SJCRH30 (cell line): ENCODE data around the gene MVK. TPM values are rescaled to one million over a fixed set of nuclear protein-coding genes. Genes with fewer than 3 reads are reported as not detected.

Experiments
- DNase-seq, 2 experiments: peaks; one replicate each; pipeline ENCODE4 v3.0.0-alpha.2; 2015 to 2020
- H3K27ac ChIP-seq: fragments of 250-450 bp; sonication (Bioruptor Pico); 2 replicates; pipeline ENCODE4 v1.5.1; 2020; ENCODE audit warnings: mild to moderate bottlenecking, moderate library complexity
- H3K27me3 ChIP-seq: fragments of 250-450 bp; sonication (Bioruptor Pico); 2 replicates; pipeline ENCODE4 v1.5.1; 2020; ENCODE audit warnings: mild to moderate bottlenecking, moderate library complexity
- H3K36me3 ChIP-seq: fragments of 250-450 bp; sonication (Bioruptor Pico); 2 replicates; pipeline ENCODE4 v1.5.1; 2020; ENCODE audit warnings: mild to moderate bottlenecking, moderate library complexity
- H3K4me1 ChIP-seq: fragments of 250-450 bp; sonication (Bioruptor Pico); 2 replicates; pipeline ENCODE4 v1.5.1; 2020; ENCODE audit warnings: mild to moderate bottlenecking, moderate library complexity
- H3K4me3 ChIP-seq: fragments of 250-450 bp; sonication (Bioruptor Pico); 2 replicates; pipeline ENCODE4 v1.5.1; 2020; ENCODE audit warnings: mild to moderate bottlenecking, moderate library complexity
- H3K9me3 ChIP-seq: fragments of 250-450 bp; sonication (Bioruptor Pico); replicated peaks from 2 replicates; pipeline ENCODE4 v1.5.1; 2020; ENCODE audit warnings: mild to moderate bottlenecking, moderate library complexity
- total RNA-seq: library from RNA; depleted of rRNA; stranded (reverse); fragments of >200 nt; shearing (Covaris generic); gene quantifications from 2 replicates; pipeline ENCODE4 v1.2.3, GENCODE V29; 2014

The MVK gene
- total RNA-seq, 1 experiment from 2014 or later: 18.7 TPM

GRCh38 chr12:109539508-109539907, 34.1 kb upstream of the MVK start:
- H3K27ac ChIP-seq: no peak overlapping the region

GRCh38 chr12:109540526-109541412, 32.8 kb upstream of the MVK start:
- Histone ChIP-seq H3K4me1 (peaks cover 32% of the 10 kb centered on the region), H3K4me3 (no peak overlapping the region), H3K27ac (peak overlapping the region; percentile 91; the same call in 1 of the 2 replicates), H3K36me3 (no peaks in the 10 kb centered on the region), H3K9me3 (no peaks in the 10 kb centered on the region), H3K27me3 (no peaks in the 10 kb centered on the region)
- no peak for DNase-seq

More at GRCh38 chr12:109539508-109539907, 34.1 kb upstream of the MVK start:
- DNase-seq: no peak
- Histone ChIP-seq H3K4me3 (no peak overlapping the region), H3K9me3 (no peaks in the 10 kb centered on the region), H3K36me3 (no peaks in the 10 kb centered on the region), H3K27me3 (no peaks in the 10 kb centered on the region), H3K4me1 (peaks cover 25% of the 10 kb centered on the region)

GRCh38 chr12:109541413-109541726, 32.2 kb upstream of the MVK start:
- DNase-seq: no peak
- no peaks in the 10 kb centered on the region for H3K36me3 ChIP-seq
- H3K4me1 ChIP-seq: peaks cover 32% of the 10 kb centered on the region
- H3K27ac ChIP-seq: peak overlapping the region; percentile 91
- no peaks in the 10 kb centered on the region for H3K9me3 ChIP-seq
- H3K4me3 ChIP-seq: no peak overlapping the region
- H3K27me3 ChIP-seq: no peaks in the 10 kb centered on the region

- no peak for DNase-seq
- no peaks in the 10 kb centered on the region for H3K9me3 ChIP-seq
- H3K27me3 ChIP-seq: no peaks in the 10 kb centered on the region
- peak overlapping the region; percentile 91 for H3K27ac ChIP-seq
- H3K4me3 ChIP-seq: no peak overlapping the region
- peaks cover 32% of the 10 kb centered on the region for H3K4me1 ChIP-seq
- no peaks in the 10 kb centered on the region for H3K36me3 ChIP-seq
These were observed 31.6 kb upstream of the MVK start for GRCh38 chr12:109542014-109542413.

GRCh38 chr12:109542876-109543275, 30.7 kb upstream of the MVK start:
- Histone ChIP-seq H3K4me3 (no peak overlapping the region), H3K36me3 (no peaks in the 10 kb centered on the region), H3K4me1 (peaks cover 32% of the 10 kb centered on the region), H3K27me3 (no peaks in the 10 kb centered on the region), H3K9me3 (no peaks in the 10 kb centered on the region), H3K27ac (peak overlapping the region; percentile 91)
- peak; percentile 59 to 63 for DNase-seq

GRCh38 chr12:109544955-109545531, 28.6 kb upstream of the MVK start:
- H3K27ac ChIP-seq: no peak overlapping the region
- no peaks in the 10 kb centered on the region for H3K9me3 ChIP-seq
- H3K4me3 ChIP-seq: no peak overlapping the region
- H3K36me3 ChIP-seq: no peaks in the 10 kb centered on the region
- peaks cover 32% of the 10 kb centered on the region for H3K4me1 ChIP-seq
- no peak for DNase-seq
- no peaks in the 10 kb centered on the region for H3K27me3 ChIP-seq

- H3K27ac ChIP-seq: no peak overlapping the region
- peaks cover 32% of the 10 kb centered on the region for H3K4me1 ChIP-seq
- H3K4me3 ChIP-seq: no peak overlapping the region
- H3K36me3 ChIP-seq: no peaks in the 10 kb centered on the region
- no peaks in the 10 kb centered on the region for H3K27me3 ChIP-seq
- DNase-seq: no peak
- no peaks in the 10 kb centered on the region for H3K9me3 ChIP-seq
These were observed 27.8 kb upstream of the MVK start for GRCh38 chr12:109545826-109546225.

- Histone ChIP-seq H3K27me3 (no peaks in the 10 kb centered on the region), H3K4me1 (peaks cover 21% of the 10 kb centered on the region), H3K9me3 (no peaks in the 10 kb centered on the region), H3K36me3 (no peaks in the 10 kb centered on the region), H3K27ac (no peak overlapping the region), H3K4me3 (no peak overlapping the region)
- no peak for DNase-seq
These were observed 26.3 kb upstream of the MVK start for GRCh38 chr12:109547286-109547685.

- Histone ChIP-seq H3K4me1 (peaks cover 11% of the 10 kb centered on the region), H3K4me3 (no peak overlapping the region), H3K27ac (no peak overlapping the region), H3K9me3 (no peaks in the 10 kb centered on the region), H3K36me3 (no peaks in the 10 kb centered on the region), H3K27me3 (no peaks in the 10 kb centered on the region)
- no peak for DNase-seq
These were observed 25.3 kb upstream of the MVK start for GRCh38 chr12:109548258-109548657.

GRCh38 chr12:109549613-109550270, 23.9 kb upstream of the MVK start:
- Histone ChIP-seq H3K27ac (no peak overlapping the region), H3K9me3 (no peaks in the 10 kb centered on the region), H3K27me3 (no peaks in the 10 kb centered on the region), H3K36me3 (no peaks in the 10 kb centered on the region), H3K4me3 (no peak overlapping the region), H3K4me1 (peaks cover 7% of the 10 kb centered on the region; the same call in 1 of the 2 replicates)
- DNase-seq: no peak

- H3K4me3 ChIP-seq: no peak overlapping the region
- H3K4me1 ChIP-seq: peaks cover 2% of the 10 kb centered on the region; the same call in 1 of the 2 replicates
- H3K27me3 ChIP-seq: no peaks in the 10 kb centered on the region
- no peaks in the 10 kb centered on the region for H3K36me3 ChIP-seq
- no peaks in the 10 kb centered on the region for H3K9me3 ChIP-seq
- H3K27ac ChIP-seq: no peak overlapping the region
- DNase-seq: no peak
These were observed 23.3 kb upstream of the MVK start for GRCh38 chr12:109550281-109550680.

GRCh38 chr12:109551108-109551507, 22.5 kb upstream of the MVK start:
- DNase-seq: no peak
- Histone ChIP-seq H3K4me3 (no peak overlapping the region), H3K27ac (no peak overlapping the region), H3K36me3 (no peaks in the 10 kb centered on the region), H3K4me1 (no peaks in the 10 kb centered on the region), H3K9me3 (no peaks in the 10 kb centered on the region), H3K27me3 (no peaks in the 10 kb centered on the region)

GRCh38 chr12:109552971-109553370, 20.6 kb upstream of the MVK start:
- Histone ChIP-seq H3K9me3 (no peaks in the 10 kb centered on the region), H3K27ac (no peak overlapping the region), H3K4me1 (no peaks in the 10 kb centered on the region), H3K4me3 (no peak overlapping the region), H3K36me3 (no peaks in the 10 kb centered on the region), H3K27me3 (no peaks in the 10 kb centered on the region)
- DNase-seq: no peak

- H3K9me3 ChIP-seq: no peaks in the 10 kb centered on the region
These were observed 20.1 kb upstream of the MVK start for GRCh38 chr12:109553483-109553882.

GRCh38 chr12:109553906-109554500, 19.6 kb upstream of the MVK start:
- no peak overlapping the region for H3K27ac ChIP-seq
- DNase-seq: no peak
- H3K36me3 ChIP-seq: no peaks in the 10 kb centered on the region
- no peaks in the 10 kb centered on the region for H3K9me3 ChIP-seq
- H3K27me3 ChIP-seq: no peaks in the 10 kb centered on the region
- H3K4me1 ChIP-seq: no peaks in the 10 kb centered on the region
- H3K4me3 ChIP-seq: no peak overlapping the region

More at GRCh38 chr12:109553483-109553882, 20.1 kb upstream of the MVK start:
- no peak overlapping the region for H3K4me3 ChIP-seq
- no peaks in the 10 kb centered on the region for H3K4me1 ChIP-seq
- no peaks in the 10 kb centered on the region for H3K36me3 ChIP-seq
- H3K27ac ChIP-seq: no peak overlapping the region
- no peaks in the 10 kb centered on the region for H3K27me3 ChIP-seq
- DNase-seq: no peak
